ENCODE data around the gene JAZF1. TPM values are rescaled to one million over a fixed set of nuclear protein-coding genes. Genes with fewer than 3 reads are reported as not detected.
A peak's percentile ranks its signal among the peaks of the same experiment; 100 is the strongest.

Gene JAZF1
- total RNA-seq, 1 experiment from 2014 or later = not detected

DNA sequence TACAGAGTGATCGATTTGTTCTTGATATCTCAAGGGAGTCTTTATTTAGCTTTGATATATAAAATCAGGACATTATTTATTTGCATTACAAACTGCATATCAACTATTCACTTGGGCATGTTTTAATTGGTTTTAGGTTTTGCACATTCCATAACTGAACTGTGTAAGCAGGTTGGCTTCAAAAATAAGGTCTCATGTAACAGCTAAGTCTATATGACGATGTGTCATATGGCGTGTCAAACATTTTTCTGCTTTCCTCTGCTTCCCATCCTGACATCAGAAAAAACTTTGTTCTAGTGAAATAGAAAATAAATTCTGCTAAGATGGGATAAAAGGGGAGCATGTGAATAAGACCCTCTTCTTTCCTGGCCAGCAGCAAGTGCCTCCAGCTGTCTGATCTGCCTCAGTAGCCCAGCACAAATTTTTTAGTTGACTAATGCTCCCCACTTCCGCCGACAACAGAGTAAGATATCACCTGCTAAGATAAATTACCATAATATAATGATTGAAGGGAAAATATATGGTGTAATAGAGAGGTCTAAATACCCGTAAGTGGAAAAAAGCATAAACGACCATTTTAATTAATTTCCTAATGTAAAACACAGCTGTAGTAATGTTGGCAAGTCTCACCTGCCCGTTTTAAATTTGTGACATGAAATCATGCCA, 260.2 kb downstream of the JAZF1 start:
- no peak for DNase-seq (ENCODE audit: low spot score)
- in situ Hi-C loops (cut with HindIII; ENCODE audit: low sequenced_read_pairs) = no loop called here

DNA sequence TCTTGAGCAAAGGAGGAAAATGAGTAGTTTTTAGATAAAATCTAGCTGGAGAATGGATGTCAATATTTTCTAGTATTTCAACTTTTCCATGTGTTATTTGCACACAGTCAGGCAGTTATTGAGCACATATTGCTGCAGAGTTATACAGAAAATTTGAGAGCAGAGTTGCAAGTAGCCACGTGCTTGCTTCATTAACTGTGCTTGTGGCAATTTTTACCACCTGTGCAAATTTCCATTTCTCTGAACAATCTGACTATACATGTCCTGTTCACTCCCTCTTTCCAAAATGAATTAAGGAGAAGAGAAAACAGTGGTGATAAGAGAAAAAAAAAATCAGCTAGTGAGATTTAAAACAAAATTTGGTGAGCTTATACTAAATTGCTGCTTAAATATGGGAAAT, 262.1 kb downstream of the JAZF1 start:
- no peak for DNase-seq (ENCODE audit: low spot score)
- in situ Hi-C loops (cut with HindIII; ENCODE audit: low sequenced_read_pairs) = no loop called here

DNA sequence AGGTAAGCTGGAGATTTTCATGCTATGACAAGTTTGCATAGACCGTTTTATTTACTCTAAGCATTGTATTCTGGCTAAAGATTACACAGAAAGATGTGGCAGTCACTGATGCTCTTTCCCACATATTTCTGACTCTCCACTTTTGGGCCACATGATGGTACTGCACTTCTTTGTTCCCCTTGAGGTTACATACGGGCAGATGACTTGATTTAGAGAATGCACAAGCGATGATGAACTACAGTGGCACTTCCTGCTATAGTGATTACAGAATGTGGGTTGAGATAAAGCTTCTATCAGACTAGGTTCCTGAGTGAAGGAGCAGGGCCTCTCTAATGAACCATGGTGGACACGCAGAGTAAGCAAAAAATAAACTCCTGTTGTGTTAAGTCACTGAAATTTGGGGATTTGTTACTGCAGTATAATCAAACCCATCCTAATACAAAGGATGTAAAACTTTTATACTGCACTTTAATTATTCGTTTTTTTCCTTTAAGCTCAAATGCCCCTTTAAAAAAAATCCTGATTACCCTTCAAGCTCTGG, 262.8 kb downstream of the JAZF1 start:
- DNase-seq (ENCODE audit: low spot score) = no peak
- in situ Hi-C loops (cut with HindIII; ENCODE audit: low sequenced_read_pairs) = no loop called here

DNA sequence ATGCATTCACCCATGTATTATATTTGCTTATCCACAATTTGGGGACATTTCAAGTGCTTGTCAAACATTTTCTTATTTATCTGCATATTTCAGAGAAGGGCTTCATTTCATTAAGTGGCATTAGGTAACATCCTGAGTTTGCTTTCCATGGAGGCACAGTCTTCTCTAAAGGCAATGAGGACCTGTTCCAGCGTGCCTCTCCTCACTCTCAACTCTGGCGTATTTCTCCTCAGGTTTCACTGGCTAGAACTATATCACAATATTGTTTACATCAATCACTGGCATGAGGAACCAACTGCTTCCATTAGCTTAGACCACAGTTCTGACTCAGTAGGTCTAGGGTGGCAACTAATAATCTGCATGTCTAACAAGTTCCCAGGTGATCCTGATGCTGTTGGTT, 263.5 kb downstream of the JAZF1 start:
- in situ Hi-C loops (cut with HindIII; ENCODE audit: low sequenced_read_pairs) = no loop called here
- no peak for DNase-seq (ENCODE audit: low spot score)

GRCh38 chr7:27916372-27916771, 264.2 kb downstream of the JAZF1 start:
- no peak for DNase-seq (ENCODE audit: low spot score)
- in situ Hi-C loops (cut with HindIII; ENCODE audit: low sequenced_read_pairs) = no loop called here

- peak; percentile 46 for DNase-seq (ENCODE audit: low spot score)
- in situ Hi-C loops (cut with HindIII; ENCODE audit: low sequenced_read_pairs) = no loop called here
These were observed 266.2 kb downstream of the JAZF1 start for GRCh38 chr7:27914409-27914808.

GRCh38 chr7:27912751-27913150, 267.8 kb downstream of the JAZF1 start:
- in situ Hi-C loops (cut with HindIII; ENCODE audit: low sequenced_read_pairs) = no loop called here
- no peak for DNase-seq (ENCODE audit: low spot score)

DNA sequence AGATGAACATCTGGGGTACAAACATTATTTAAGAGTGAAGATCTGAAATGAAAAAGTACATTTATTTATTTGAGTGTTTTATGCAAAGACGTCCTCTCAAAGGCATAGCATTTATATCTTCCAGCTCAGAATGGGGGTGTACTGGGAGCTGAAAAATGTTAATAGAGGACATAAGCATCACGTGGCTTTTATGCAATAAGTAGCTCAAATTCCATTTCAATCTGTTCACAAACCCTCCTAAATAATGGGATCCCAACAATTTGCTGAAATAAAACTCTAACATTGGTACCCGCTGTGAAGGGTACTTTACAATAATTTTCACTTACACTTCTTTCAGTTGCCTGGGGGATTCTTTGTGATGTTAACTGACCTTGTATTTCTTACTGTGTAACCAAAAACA, 268.7 kb downstream of the JAZF1 start:
- DNase-seq (ENCODE audit: low spot score) = no peak
- in situ Hi-C loops (cut with HindIII; ENCODE audit: low sequenced_read_pairs) = no loop called here

- in situ Hi-C loops (cut with HindIII; ENCODE audit: low sequenced_read_pairs) = no loop called here
- no peak for DNase-seq (ENCODE audit: low spot score)
These were observed 270.3 kb downstream of the JAZF1 start for GRCh38 chr7:27910326-27910725.

DNA sequence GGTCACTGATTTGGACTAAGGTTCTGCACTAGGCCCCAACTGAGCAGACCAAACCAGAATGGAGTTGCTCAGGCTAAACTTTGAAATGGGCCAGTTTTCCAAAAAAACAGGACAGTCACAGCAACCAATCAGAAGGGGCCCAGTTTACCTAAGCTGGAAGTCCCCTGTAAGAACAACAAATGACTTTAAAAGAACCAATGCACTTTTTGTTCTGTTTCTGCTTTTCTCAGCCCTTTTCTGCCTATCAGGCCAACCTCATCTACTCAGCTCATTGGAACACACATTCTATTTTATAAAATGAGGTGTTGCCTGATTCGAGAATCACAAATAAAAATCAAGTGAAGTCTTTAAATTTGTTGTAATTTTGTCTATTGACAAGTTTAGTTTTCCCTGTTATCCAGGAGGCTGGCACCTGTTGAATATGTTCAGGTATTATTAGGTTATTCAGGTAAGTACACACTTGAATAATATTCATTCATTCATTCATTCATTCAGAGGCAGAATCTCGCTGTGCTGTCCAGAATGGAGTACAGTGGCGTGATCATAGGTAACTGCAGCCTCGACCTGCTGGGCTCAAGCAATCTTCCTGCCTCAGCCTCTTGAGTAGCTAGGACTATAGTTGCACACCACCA, 271.9 kb downstream of the JAZF1 start:
- in situ Hi-C loops (cut with HindIII; ENCODE audit: low sequenced_read_pairs) = no loop called here

DNA sequence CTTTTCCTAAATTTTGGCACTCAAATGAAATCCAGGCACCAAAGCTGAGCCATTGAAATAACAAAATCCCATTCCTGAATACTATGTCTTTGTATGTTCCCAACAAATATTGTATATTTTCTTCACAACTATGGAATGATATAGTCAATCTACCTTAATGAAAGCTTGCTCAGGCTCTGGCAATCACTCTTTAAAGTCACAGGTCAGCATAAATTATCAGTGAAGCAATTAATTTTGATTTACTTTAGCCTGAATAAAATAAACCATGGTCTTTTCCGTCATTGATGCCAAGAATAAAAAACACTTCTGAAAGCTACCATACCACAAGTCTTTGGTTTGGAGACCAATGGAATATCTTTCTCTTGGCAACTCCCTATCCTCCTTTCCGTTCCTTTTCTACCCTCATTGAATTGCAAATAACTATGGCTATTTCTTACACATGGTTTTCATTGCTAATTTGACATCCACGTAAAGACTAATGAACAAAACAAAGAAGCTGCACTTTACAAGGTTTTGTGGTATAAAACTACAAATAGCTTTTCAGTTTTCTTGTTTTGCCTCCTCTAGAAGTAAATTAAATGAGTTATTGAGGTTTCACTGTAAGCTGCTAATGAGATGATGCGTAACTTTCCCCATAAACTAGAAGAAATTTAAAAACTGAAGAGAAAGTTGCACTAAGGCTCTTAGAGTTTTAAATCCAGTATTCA, 274.1 kb downstream of the JAZF1 start:
- in situ Hi-C loops (cut with HindIII; ENCODE audit: low sequenced_read_pairs) = no loop called here
- DNase-seq (ENCODE audit: low spot score) = no peak

More for the DNA sequence above, 271.9 kb downstream of the JAZF1 start:
- no peak for DNase-seq (ENCODE audit: low spot score)

DNA sequence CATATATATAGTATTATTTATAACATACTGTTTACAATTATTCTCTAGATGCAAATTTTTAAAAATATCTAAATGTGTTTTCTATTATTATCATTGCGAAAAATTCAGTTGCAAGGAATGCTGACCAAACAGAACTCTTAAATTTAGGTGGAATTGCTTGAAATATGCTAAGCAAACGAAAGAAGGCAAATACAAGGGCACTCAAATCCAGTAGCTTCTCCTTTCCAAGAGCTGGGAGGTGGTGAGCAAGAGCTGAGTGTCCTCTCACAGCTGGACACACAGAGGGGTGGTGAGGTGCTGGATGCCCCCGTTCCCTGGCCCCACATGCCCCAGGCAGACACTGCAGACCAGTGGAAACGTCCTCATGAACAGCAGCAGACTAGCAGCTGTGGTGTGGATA, 274.6 kb downstream of the JAZF1 start:
- in situ Hi-C loops (cut with HindIII; ENCODE audit: low sequenced_read_pairs) = no loop called here
- DNase-seq (ENCODE audit: low spot score) = no peak

DNA sequence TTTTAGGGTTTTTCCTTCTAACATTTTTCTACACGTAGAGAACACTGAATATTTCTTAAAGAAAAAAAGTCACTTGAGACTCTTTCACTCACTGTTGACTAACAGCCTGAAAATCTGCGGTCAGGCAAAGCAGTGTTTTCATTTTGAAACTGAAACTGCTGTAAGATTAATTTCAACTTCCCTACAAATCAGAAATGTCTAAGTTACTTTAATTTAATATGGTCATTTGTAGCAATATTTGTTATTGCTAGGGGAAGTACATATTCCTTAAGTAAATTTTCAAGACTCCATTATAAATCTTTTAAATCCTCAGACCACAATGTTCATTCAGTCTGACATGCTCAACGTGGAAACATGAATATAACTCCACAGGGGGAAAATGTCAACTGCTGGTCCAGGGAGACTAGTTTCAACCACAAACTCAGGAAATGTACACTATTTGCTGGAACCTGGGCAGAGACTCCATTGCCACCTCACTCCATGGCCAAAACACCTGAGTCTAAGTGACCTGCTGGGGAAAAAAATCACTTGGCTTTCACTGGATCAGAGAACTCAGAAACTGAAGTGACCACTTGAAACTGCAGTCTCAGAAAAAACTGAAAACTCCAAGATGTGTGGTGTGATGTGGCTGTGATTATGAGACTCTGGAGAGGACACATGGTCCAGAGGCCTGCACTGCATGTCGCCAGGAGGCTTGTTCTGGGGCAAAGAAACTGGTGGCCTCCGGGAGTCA, 279.4 kb downstream of the JAZF1 start:
- in situ Hi-C loops (cut with HindIII; ENCODE audit: low sequenced_read_pairs) = no loop called here
- DNase-seq (ENCODE audit: low spot score) = no peak

GRCh38 chr7:27900006-27900405, 280.6 kb downstream of the JAZF1 start:
- DNase-seq (ENCODE audit: low spot score) = no peak
- in situ Hi-C loops (cut with HindIII; ENCODE audit: low sequenced_read_pairs) = no loop called here

DNA sequence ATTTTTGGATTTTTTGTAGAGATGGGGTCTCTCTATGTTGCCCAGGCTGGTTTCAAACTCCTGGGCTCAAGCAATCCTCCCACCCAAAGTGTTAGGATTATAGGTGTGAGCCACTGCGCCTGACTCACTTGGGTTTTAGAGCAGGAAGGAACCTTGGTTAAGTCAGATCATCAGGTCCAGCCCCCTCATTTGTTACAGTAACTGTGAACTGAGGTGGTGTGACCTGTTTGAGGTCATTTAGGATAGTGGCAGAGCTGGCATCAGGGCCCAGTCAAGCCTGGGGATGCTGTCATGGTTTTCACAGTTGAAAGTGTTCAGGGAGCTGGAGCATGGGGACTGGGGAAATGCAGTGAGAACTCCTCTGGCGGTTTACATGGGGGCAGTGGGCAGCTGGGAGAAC, 281.0 kb downstream of the JAZF1 start:
- DNase-seq (ENCODE audit: low spot score) = no peak
- in situ Hi-C loops (cut with HindIII; ENCODE audit: low sequenced_read_pairs) = no loop called here

GRCh38 chr7:27897441-27897847, 283.2 kb downstream of the JAZF1 start:
- in situ Hi-C loops (cut with HindIII; ENCODE audit: low sequenced_read_pairs) = no loop called here
- DNase-seq (ENCODE audit: low spot score) = no peak

DNA sequence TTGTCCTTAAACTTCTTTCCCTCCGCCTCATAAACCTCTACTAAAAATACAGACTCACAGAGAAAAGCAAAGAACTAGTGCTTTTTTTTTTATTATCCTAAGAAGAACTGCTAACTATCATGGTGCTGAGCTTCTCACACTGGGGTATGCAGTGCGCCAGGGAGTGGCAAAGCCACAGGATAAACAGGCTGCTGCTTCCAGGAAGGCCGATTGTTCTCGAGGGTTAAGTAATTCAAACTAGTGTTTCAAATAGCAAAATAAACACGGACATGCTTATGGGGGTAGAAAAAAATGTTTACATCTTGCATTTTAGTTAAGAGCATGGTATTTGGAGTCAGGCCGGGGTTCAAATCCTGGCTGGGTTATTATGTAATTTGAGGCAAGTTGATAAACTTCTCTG, 283.6 kb downstream of the JAZF1 start:
- in situ Hi-C loops (cut with HindIII; ENCODE audit: low sequenced_read_pairs) = no loop called here
- DNase-seq (ENCODE audit: low spot score) = no peak

GRCh38 chr7:27895551-27895950, 285.0 kb downstream of the JAZF1 start:
- no peak for DNase-seq (ENCODE audit: low spot score)
- in situ Hi-C loops (cut with HindIII; ENCODE audit: low sequenced_read_pairs) = no loop called here

DNA sequence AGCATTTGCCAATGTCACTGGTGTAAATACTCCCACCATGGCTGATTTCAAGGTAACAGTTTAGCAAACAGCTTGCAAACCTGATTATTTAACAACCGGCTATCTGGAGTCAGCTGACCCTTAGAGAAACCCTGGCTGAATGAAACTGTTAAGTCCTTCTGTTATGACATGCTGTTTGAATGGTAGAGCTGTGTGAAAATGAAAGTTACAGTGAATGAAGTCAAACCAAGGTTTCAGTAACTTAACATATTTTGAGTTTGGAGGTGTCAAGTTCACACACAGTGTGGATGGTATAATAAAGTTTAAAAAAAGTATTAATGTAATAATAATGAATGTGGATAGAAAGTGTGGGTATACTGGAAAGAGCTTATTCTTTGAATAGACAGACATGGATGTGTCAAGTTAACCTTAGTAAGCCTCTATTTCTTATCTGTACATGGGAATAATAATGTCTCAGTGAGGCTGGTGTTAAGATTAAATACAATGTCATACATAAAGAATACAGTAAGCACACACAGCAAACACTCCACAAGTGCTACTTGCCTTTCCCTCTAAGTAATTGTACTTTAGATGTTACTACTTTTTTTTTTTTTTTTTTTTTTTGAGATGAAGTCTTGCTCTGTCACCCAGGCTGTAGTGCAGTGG, 290.3 kb downstream of the JAZF1 start:
- in situ Hi-C loops (cut with HindIII; ENCODE audit: low sequenced_read_pairs) = no loop called here
- no peak for DNase-seq (ENCODE audit: low spot score)

Data from G401 (cell line).